H7 (cell line): ENCODE measurements around the gene CHRDL2. TPM values are rescaled to one million over a fixed set of nuclear protein-coding genes. Genes with fewer than 3 reads are reported as not detected.
"Not testable (repeated sequence)": the region's sequence is repeated elsewhere in the genome, so short reads cannot be mapped to it uniquely, and the experiment has no call there.

Source experiments
- DNase-seq: peaks from one replicate; pipeline ENCODE4 v3.0.0; 2012
- H3K27me3 ChIP-seq: 2 replicates; pipeline ENCODE4 v1.6.0; 2011; ENCODE audit warnings: mild to moderate bottlenecking, low read length; ENCODE audit not compliant: control insufficient read depth, insufficient read depth
- H3K36me3 ChIP-seq: replicated peaks from 2 replicates; pipeline ENCODE4 v1.5.1; 2011; ENCODE audit warnings: low read length; ENCODE audit not compliant: control insufficient read depth, insufficient read depth
- H3K4me3 ChIP-seq: 2 replicates; pipeline ENCODE4 v1.5.1; 2011; ENCODE audit warnings: low read depth, mild to moderate bottlenecking, control low read depth, low read length, moderate library complexity; ENCODE audit not compliant: insufficient read depth
- total RNA-seq: library from RNA; depleted of rRNA; stranded (reverse); fragments of >200 nt; shearing (Covaris generic); gene quantifications from 2 replicates; pipeline ENCODE4 v1.2.3, GENCODE V29; 2014; rRNA removed

The CHRDL2 gene
- total RNA-seq, 1 experiment from 2014 or later: not detected

GRCh38 chr11:74663315-74663714 is 67.9 kb downstream of the CHRDL2 start:
- DNase-seq: no peak
- no peak overlapping the region for H3K4me3 ChIP-seq
- H3K27me3 ChIP-seq: no peaks in the 10 kb centered on the region
- H3K36me3 ChIP-seq: no peaks in the 10 kb centered on the region; the same call in 1 of the 2 replicates

GRCh38 chr11:74662487-74663103 is 68.6 kb downstream of the CHRDL2 start:
- no peak for DNase-seq
- Histone ChIP-seq H3K36me3 (no peaks in the 10 kb centered on the region; the same call in 1 of the 2 replicates), H3K4me3 (no peak overlapping the region), H3K27me3 (no peaks in the 10 kb centered on the region)

- H3K4me3 ChIP-seq, H3K36me3 ChIP-seq, DNase-seq, H3K27me3 ChIP-seq: not testable (repeated sequence)
Observed at GRCh38 chr11:74659124-74659523, 72.1 kb downstream of the CHRDL2 start.

GRCh38 chr11:74654976-74655375 is 76.2 kb downstream of the CHRDL2 start:
- DNase-seq: no peak
- H3K4me3 ChIP-seq: no peak overlapping the region
- H3K27me3 ChIP-seq: no peaks in the 10 kb centered on the region
- no peaks in the 10 kb centered on the region for H3K36me3 ChIP-seq

DNA sequence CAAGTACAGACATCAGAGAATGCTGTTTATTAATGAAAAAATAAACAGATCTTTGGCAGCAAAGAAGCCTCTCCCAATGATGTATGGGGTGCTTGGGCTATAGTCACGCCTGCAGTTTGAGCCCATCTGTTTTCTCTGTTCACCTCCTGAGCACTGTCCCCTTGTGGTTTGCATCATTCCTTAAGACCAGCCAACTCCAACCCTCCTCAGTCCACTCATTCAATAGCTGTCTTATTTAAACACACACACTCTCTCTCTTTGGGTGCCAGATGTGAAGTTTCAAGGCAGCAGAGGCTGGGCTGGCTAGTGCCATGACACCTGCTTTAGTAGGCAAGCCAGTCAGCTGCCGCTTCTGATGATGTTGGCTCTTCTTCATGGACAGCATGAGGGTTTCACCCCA is 80.7 kb downstream of the CHRDL2 start:
- Histone ChIP-seq H3K4me3 (no peak overlapping the region), H3K36me3 (no peaks in the 10 kb centered on the region), H3K27me3 (no peaks in the 10 kb centered on the region)
- no peak for DNase-seq

DNA sequence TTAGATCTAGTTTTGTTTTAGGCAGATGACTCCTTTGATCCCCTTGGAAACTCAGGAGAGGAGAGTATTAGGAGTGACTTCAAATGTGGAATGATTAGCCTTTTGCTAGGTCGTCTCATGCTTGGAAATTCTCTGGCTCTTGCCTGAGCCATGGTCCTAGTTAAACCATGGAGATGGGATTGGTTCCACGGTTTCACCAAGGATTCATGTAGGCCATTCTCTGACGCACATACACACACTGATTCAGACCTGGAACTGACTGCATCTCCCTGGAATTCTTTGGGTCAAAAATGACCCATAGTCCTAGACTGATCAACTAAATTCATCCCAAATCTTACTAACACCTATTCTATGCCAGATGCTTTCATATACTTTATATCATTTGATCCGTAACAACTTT is 82.3 kb downstream of the CHRDL2 start:
- Histone ChIP-seq H3K27me3 (no peaks in the 10 kb centered on the region), H3K4me3 (no peak overlapping the region), H3K36me3 (no peaks in the 10 kb centered on the region; the same call in 1 of the 2 replicates)
- DNase-seq: no peak

DNA sequence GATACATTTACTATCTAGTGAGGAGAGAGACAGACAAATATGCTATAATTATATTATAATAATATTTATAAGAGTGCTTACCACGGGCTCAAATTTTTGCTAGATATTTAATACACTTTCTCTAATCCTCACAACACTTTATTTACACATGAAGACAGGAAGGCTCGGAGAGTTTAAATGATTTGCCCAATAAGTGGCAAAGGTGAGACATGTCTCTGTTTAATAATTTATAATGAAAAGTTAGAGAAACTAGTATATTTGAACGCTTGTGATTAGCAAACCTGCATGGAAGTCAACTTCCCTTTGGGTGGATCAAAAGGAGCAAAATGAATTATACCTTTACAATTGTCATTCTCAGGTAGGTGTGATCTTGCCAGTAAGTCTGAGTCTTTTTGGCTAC is 83.4 kb downstream of the CHRDL2 start:
- Histone ChIP-seq H3K4me3 (no peak overlapping the region), H3K27me3 (no peaks in the 10 kb centered on the region), H3K36me3 (no peaks in the 10 kb centered on the region; the same call in 1 of the 2 replicates)
- no peak for DNase-seq

DNA sequence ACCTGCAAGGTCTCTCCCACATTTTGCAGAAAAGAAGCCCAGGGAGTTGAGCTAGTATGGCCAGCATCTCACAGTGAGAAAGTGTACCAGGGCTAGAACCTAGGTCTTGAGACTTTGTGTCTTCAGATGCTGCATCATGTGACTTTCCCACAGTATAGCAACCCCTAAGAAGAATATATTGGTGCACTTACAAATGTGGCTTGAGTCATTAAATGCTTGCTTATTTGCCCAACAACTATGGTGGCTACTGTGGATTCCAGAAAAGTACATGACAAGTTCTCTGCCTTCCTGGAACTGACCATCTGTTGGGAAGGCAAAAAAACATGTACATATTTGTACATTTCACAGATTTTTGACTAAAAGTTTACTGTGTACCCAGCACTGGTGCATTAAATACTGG is 83.8 kb downstream of the CHRDL2 start:
- H3K27me3 ChIP-seq: no peaks in the 10 kb centered on the region
- DNase-seq: no peak
- H3K4me3 ChIP-seq: no peak overlapping the region
- no peaks in the 10 kb centered on the region; the same call in 1 of the 2 replicates for H3K36me3 ChIP-seq

DNA sequence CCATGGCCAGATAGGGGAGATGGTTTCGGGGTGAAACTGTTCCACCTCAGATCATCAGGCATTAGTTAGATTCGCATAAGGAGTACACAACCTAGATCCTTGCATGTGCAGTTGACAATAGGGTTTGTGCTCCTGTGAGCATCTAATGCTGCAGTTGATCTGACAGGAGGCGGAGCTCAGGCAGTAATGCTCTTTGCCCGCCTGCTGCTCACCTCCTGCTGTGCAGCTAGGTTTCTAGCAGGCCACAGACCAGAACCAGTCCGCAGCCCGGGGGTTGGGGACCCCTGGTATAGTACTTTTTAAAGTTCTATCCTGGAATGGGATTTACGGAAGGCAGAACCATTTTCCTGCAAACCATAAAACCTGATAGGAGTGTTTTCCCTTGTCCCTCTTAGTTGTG is 84.3 kb downstream of the CHRDL2 start:
- Histone ChIP-seq H3K27me3 (no peaks in the 10 kb centered on the region), H3K4me3 (no peak overlapping the region), H3K36me3 (no peaks in the 10 kb centered on the region; the same call in 1 of the 2 replicates)
- no peak for DNase-seq

Other genes starting within 250 kb of the CHRDL2 start
- 22.9 and 24.0 TPM in 2 replicates for gene LIPT2, start 237.7 kb downstream of the CHRDL2 start, total RNA-seq
- 31.8 and 36.8 TPM in 2 replicates for gene POLD3, start 138.8 kb downstream of the CHRDL2 start, total RNA-seq
- gene RNF169, start 17.4 kb upstream of the CHRDL2 start, total RNA-seq: 9.6 and 12.3 TPM in 2 replicates
- 11.1 and 12.1 TPM in 2 replicates for gene XRRA1, start 217.7 kb upstream of the CHRDL2 start, total RNA-seq
- gene SPCS2, start 217.8 kb upstream of the CHRDL2 start, total RNA-seq: 17.4 and 19.1 TPM in 2 replicates